Stimulated activated CD8-positive, alpha-beta memory T cell treated with anti-CD3 and anti-CD28 coated beads, Interleukin-12 subunit alpha, Interleukin-12 subunit beta, amount 100 ng/mL, for 1 hour (primary cell): ENCODE results near the gene NEDD8.
"Not testable (repeated sequence)": the region's sequence is repeated elsewhere in the genome, so short reads cannot be mapped to it uniquely, and the experiment has no call there.

Experiments
- DNase-seq: peaks from one replicate; pipeline ENCODE4 v3.0.0-alpha.2; 2020; ENCODE audit warnings: low read depth

Gene NEDD8

DNA sequence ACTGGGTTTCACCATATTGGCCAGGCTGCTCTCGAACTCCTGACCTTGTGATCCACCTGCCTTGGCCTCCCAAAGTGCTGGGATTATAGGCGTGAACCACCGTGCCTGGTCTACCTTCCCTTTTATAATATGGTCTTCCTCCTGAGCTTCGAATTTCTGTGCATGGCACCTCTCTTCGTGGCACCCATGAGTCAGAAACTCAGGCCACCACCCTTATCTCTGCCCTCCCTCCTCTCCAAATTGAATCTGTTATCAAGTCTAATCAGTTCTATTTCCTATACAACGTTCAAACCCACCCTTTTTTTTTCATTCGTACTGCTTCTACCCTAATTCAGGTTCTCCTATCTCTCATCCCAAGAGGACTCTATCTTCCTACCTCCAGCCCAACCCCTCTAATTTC lies 15.3 kb upstream of the NEDD8 start:
- DNase-seq = no peak

DNA sequence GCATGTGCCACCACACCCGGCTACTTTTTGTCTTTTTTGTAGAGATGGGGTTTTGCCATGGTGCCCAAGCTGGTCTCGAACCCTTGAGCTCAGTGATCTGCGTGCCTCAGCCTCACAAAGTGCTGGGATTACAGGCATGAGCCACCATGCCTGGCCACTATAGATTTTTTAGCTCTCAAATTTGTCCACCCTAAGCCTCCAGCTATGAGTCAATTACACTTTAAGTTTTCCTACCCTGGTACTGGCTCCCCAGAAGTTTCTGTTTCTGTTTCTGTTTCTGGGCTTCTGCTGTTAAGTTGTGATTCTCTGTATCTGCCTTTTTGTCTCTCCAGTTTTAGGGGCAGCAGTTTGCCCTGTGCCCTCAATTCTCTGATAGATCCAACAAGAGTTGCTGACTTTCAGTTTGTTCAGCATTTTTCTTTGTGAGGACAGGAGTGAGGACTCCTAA lies 14.6 kb upstream of the NEDD8 start:
- no peak for DNase-seq

DNA sequence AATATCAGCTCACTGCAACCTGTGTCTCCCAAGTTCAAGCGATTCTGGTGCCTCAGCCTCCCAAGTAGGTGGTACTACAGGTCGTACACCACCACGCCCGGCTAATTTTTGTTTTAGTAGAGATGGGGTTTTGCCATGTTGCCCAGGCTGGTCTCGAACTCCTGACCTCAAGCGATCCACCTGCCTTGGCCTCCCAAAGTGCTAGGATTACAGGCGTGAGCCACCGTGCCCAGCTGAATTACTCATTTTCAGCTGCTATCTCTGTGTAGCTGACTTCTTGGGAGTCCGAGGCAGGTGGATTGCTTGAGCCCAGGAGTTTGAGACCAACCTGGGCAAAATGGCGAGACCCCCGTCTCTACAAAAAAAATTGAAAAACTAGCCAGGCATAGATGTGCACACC lies 13.2 kb upstream of the NEDD8 start:
- DNase-seq = not testable (repeated sequence)

DNA sequence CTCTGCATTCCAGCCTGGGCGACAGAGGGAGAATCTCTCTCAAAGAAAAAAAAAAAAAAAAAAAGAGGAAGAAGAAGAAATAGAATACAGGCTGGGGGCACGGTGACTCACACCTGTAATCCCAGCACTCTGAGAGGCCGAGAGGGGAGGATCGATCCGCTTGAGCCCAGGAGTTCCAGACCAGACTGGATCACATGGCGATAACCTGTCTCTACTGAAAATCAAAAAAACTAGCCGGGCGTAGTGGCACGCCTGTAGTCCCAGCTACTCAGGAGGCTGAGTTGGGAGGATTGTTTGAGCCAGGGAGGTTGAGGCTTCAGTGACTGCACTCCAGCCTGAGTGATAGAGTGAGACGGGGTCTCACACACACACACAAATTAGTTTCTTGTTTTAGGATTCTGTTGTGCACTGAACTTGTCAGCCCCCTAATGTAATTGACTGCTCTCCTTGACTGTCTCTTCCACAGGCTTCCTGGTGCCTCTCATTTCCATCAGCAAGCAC lies 11.2 kb upstream of the NEDD8 start:
- no peak for DNase-seq

DNA sequence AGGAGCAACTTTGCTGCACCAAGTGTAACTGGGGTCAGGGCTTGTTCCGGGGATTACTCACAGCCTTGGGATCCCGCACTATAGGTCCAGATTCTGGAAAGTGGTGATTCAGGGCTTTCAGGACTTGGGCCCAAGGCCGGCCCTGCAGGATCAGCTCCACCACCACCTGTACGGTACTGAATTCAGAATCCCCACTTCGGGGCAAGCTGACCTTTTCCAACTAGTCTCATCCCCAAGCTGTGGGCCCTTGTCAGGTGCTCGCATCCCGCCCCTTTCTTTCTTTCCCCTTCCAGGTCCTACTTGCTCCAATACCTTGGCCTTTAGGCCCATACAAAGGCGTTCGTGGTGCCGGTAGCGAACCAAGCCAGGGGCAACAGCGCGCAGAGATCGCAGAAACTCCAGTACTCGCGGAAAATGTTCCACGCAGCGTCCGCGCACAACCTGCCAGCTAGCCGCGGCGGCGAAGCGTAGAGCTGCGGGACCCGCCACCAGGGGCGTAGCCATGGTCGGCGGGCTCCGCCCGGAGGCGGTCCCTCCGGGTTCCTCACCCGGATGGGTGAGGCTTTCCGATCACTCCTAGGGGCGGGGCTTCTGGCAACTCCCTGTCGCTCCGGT lies 9.8 kb upstream of the NEDD8 start:
- DNase-seq = peak; percentile 90

DNA sequence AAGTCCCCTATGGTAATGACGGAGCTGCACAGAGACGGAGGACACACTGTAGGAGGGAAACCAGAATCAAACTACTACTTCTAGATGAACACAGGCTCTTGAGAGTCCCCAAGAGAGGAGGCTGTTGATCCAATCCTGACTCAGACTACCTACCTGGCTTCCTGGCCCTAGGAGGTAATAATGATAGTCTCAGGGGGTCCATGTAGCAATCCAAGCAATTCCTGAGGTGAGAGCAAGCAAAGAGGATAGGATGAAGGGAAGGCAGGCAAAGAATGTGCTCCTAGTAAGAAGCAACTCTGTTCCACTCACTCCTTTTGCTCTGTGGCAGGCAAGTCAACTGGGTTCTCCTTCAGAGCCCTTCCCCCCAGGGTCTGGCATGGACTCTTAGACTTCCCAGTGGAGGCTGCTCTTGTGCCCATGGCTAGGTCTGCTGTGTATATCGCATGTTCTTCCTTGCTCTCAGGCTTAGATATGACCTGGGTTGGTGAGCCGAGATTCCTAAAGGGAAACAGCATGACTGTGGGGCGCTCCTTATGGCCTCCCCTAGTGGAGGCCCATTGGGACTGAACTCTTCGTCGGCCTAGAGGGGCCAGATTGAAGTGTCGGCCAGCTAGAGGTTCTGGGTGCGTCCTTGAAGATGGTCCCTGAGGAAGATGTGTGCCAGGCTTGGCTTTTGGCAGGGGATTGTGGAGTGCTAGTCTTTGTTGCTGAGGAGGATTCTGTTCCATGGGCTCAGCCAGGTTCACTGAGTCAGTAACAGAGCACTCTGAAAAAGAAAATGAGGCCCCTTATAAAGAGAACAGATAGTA lies 8.1 kb upstream of the NEDD8 start:
- DNase-seq = no peak

DNA sequence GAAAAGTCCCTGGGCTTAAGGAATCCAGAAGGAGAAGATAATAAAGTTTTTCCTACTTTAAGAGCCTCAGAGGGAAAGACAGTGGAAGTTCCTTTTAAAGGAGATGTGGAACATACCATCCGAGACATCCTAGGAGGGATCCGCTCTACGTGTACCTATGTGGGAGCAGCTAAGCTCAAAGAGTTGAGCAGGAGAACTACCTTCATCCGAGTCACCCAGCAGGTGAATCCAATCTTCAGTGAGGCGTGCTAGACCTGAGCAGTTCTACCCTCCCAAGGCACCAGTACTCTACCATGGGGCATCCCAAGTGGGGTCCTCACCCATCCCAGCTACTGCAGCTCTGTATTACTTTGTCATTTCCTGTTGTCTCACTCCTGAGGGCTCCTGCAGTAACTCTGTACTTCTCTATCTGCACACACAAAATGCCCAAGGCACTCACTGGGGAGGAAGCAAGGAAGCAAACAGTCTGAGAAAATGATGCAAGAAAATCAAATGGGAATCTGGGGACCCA lies 6.4 kb upstream of the NEDD8 start:
- no peak for DNase-seq

DNA sequence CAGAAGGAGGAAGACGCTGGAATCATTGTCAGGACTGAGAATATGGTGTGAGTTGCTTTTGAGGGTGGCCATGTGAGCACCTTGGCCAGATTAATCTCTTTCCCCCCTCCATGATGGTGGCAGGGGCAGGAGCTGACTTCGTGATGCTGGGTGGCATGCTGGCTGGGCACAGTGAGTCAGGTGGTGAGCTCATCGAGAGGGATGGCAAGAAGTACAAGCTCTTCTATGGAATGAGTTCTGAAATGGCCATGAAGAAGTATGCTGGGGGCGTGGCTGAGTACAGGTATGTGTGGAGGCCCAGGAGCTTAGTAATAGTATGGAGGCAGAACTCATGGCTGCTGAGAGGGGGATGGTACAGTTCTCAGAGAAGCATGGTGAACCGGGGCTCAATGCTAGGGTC lies 6.0 kb upstream of the NEDD8 start:
- DNase-seq = no peak

DNA sequence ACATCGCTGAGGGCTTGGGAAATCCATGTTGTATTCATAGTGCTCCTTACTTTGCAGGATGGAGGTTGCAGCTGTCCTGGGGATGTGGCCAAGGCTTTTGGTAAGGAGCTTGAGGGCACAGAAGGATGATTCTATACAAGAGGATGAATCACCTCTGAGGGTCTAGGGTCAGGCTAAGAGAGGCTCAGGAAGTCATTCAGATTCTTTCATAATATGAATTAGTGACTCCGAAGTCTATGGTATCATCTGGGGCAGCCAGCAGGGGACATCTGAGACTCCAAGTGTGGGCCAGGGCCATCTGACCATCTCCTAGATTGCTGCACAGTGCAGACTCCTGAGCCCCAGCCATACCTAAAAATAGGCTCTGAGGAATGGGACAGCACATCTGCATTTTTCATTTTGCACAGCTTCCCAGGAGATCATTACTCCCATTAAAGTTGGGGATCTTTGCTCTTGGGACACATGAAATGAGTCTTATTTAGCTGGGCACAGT lies 5.3 kb upstream of the NEDD8 start:
- no peak for DNase-seq

DNA sequence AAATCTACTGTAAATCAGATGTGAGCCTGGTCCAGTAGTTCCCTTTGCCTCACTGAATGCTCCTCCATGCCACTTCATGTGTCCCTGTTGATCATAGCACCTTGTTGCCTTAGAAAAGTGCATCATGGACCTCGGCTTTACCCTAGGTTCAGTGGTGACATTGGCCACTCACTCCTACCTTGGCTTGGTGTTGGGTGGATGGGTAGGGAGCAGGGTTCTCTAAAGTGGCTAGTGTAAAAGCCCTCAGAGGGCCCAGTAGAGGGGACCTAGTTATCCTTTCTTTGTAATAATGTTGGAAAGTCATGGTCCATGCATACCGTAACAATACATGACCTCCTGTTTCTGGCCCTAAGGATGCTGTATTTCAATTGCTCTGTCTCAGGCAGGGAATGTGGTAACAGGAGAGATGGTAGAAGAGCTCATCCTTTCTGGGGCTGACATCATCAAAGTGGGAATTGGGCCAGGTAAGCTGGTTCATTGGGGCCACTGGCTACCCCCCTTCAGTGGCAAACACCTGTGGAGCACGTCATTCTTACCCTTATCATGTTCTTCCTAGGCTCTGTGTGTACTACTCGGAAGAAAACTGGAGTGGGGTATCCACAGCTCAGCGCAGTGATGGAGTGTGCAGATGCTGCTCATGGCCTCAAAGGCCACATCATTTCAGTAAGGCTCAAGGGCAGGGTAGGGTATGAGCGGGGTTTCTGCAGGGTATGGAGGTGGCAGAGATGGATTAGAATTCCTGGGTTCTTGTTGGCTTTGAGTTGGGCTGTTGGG lies 4.7 kb upstream of the NEDD8 start:
- no peak for DNase-seq

DNA sequence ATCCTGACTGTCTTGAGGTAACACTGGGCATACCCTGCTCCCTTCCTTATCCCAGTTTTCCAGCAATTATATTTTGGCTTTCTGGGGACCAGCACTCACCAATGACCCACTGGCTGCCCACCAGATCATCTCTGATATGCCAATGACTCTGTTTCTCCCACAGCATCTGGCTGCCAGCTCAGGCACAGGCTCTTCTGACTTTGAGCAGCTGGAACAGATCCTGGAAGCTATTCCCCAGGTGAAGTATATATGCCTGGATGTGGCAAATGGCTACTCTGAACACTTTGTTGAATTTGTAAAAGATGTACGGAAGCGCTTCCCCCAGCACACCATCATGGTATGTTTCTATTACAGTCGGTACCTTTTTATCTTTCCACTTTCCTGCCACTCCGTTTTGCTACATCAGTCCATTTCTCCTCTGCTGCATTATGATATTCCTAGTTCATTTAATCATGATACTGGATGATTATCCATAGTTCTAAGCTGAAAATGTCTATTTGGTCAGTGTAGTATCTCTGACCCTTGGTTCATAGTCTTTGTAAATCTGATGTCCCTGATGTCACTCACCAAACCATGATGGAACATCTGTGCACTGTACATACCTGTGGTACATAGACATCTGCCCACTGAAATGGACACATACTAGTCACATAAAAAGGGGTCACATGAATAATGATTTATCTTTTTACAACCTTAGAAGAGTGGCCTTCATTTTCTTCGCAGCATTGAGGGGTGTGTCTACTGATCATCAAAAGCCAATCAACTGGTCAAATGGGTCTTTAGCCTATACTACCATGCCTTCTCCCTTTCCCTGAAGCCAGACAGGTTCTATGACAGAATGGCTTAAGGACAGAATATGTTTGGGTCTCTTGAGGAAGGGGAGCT lies 3.9 kb upstream of the NEDD8 start:
- no peak for DNase-seq

DNA sequence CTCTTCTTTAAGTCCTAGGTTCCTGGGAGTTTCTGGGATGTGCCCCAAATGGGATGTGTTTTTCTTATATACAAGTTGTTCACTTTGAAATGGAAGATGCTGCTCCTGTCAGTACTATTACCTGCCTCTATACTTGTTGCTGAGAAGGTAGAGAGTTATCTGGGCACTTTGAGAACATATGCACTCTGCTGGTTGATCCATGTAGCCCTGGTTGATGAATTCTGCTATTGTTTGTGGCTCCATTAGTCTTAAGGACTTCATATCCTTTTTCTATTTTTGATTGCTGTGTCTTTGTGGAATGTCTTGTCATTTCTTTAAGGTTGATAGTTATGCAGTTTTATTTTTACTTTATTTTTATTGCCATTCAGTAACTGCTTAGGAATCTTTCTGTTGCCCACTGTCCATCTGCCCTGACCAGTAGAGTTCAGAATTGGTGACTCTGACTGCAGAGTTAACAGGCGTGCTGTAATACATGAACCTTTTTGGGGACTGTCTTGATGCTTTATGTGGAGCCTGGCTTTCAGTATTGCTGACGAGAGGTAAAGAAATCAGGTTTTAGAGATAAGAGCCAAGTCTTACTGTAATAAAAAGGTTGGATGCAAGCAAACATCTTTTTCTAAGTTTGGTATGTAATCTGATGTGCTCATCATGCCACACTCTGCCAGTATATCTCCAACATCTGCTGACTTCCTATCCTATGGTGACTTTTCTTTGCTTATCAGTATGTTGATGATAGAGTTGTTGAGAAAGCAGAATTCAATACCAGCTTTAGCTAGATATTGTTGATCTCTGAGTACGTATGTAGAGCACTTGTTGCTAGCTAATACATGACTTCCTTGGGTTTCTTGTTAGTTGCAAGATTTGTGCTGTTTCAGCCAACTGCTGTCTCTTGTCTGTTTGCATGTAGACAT lies 2.2 kb upstream of the NEDD8 start:
- DNase-seq = no peak

DNA sequence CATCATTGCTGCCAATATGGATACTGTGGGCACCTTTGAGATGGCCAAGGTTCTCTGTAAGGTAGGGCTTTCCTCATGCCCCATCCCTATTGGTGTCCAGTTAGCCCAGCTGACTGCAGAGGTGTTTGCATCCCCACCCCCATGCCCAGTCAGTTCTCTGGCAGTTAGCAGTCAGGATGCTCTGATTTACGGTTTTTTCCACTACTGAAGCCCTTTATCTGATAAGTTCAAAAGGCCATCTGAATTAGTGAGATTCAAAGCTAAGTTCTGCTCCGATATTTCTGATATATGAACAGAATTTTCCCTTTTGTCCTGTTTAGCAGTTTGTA lies 1.3 kb upstream of the NEDD8 start:
- no peak for DNase-seq

DNA sequence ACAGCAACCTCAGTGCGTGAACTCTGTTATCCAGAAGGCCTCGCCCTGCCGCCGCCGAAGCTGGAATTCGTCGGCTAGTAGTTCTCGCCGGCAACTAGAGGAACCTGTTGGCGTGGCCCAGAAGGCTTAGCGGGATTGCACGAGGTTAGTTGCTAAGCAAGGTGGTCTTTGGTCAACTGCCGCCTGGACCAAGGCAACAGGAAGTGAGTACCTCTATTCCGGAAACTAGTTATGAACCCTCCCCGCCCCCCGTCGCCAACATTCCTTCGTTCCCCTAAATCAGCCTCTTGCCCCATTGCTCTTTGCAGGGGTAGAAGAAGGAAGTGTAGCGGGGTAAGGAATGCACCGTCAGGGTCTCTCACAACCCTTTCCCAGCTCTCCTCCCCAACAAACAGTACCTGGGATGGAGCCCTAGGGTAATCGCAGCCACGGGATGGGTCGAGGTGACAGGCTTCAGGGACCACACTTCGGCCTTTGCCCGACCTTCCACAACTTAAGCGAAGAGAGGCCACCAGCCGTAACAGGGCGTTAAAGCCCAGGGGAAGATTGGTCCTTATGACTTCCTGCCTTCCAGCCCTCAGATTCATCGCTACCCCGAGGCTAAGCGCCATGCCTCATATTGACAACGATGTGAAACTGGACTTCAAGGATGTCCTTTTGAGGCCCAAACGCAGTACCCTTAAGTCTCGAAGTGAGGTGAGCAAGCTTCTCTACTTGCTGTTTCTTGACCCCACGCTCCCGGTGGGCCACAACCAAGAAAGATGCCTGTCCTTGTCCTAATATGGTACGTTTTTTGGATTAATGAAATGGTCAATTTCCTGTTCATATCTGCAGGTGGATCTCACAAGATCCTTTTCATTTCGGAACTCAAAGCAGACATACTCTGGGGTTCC lies 724 bp upstream of the NEDD8 start, which contains the start of gene GMPR2:
TSS of gene GMPR2 (plus strand) at position 285 of the 893 bp plus-strand sequence. CDS start at position 610, 325 bp downstream.
- no peak for DNase-seq

DNA sequence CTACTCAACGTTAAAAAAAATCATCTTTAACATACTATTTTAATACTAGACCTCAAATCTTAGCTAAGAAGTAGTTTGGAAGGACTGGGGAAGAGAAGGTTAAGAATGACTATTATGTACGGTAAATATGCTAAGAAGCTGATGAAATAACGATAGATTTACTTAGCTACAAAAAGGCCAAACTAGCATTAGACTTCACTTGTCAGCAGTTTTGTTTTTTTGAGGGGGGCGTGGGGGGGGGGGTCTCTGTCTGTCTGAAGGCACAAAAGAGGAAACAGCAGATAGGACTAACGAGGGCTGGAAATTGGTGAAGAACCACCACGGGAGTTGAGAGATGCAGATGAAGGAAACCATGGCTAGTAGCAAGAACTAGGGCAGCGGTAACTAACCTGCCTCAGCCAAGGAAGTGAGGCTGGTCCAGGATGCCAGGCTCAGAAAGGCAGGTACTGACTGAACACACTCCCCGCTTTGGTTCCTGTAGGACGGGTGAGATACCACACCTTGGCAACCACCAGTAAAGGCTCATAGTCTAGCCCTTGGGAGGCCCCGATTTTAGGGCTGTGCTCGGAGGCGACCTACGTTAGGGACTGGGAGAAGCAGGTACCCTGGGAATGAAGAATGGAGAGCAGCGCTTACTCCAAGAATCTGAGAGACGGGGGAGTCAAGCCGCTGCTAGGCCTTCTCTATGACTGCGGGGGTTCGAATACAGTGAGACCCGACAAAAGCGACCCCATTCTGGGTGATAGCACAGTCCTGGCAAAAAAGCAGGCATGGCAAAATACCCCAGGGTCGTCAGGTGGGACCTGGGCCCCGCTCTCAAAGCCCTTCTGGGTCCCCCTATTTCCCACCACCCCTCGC lies 675 bp downstream of the NEDD8 start:
- DNase-seq = no peak

DNA sequence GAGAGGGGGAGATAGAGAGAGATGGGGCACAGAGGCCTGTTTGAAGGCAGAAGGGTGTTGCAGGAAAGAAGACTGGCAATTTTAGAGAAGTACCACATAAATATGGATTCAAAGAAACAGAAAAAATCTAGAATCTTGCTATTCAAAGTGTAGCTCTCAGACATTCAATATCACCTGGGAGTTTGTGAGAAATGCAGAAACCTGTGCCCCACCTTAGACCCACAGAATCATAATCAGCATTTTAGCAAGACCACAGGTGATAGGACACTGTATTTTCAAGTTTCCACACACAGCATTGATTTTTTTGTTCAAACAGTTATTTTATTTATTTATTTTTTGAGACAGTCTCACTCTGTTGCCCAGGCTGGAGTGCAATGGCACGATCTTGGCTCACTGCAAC lies 3.3 kb downstream of the NEDD8 start:
- DNase-seq = no peak

DNA sequence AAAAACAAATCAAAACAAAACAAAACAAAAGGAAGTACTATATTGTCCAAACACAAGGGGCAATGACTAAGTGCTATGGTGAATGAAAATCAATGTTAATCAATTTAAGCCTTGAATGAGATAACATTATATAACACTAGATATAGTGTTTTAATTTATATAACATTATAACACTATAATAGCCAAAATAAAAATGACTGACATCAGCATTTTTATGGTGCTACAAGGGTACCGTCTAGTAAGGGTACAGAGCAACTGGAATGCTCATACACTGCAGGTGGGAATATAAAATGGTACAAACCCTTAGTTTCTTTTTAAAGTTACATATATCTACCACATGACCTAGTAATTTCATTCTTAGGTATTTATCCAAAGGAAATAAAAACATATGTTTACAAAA lies 5.7 kb downstream of the NEDD8 start:
- DNase-seq = no peak

DNA sequence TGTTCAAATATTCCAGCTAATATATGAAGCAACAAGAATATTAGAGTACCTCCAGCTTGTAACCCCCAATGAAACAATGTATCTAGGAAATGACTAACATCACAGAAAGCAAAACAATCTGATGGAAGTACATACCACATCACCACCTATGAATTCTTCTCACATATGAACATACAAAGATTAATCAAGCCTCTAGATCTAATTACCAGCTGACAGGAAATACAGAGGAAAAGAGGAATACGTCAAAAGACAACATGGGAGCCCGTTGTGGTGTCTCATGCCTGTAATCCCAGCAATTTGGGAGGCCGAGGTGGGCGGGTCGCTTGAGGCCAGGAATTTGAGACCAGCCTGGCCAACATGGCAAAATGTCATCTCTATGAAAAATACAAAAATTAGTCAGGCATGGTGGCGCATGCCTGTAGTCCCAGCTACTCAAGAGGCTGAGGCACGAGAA lies 7.5 kb downstream of the NEDD8 start:
- no peak for DNase-seq
